K562 (cell line): ENCODE results near the gene SMIM41. TPM values are rescaled to one million over a fixed set of nuclear protein-coding genes. Genes with fewer than 3 reads are reported as not detected.
"Not testable (repeated sequence)": the region's sequence is repeated elsewhere in the genome, so short reads cannot be mapped to it uniquely, and the experiment has no call there.

Experiments used
- ATAC-seq: fragments of 200-7000 bp; cut with Tn5 transposase; 3 replicates; pipeline ENCODE4 v1.9.1; 2020; ENCODE audit warnings: moderate library complexity
- BruUV-seq: library from RNA; stranded (reverse); fragments of 400-500 nt; replicated peaks from 2 replicates; lab custom pipeline; 2021; lab: Mats Ljungman, UMichigan
- CTCF ChIA-PET: fragments of 300-600 bp; formaldehyde crosslinking; extraction: SDS; loops from one replicate; lab custom pipeline; 2021; ENCODE audit warnings: low intra/inter-chr PET ratio; lab: Yijun Ruan, JAX
- POLR2A ChIA-PET: fragments of 300-600, 350-650 bp; sonication (Branson Sonifier 250); formaldehyde crosslinking; extraction: SDS; loops from one replicate; lab custom pipeline; 2021; ENCODE audit warnings: antibody characterized with exemption, inconsistent platforms; lab: Yijun Ruan, JAX
- DNase-seq, 4 experiments: peaks; one replicate each; pipeline versions ENCODE4 v3.0.0 to v3.0.0-alpha.2; 2011 to 2018; ENCODE audit warnings: low spot score in 3 of 4, mixed read lengths in 3 of 4; ENCODE audit errors: extremely low read depth in 1 of 4
- FAIRE-seq: peaks from 2 replicates; lab custom pipeline; 2011; peaks lifted over from hg19 to GRCh38; lab: Jason Lieb, UNC
- H2AFZ ChIP-seq: 2 replicates; pipeline ENCODE4 v1.6.0; 2011; ENCODE audit warnings: low read depth, low read length, control low read depth, inconsistent platforms
- H3K27ac ChIP-seq: fragments of 200-600 bp; 3 replicates; pipeline ENCODE4 v1.8.0; 2011; ENCODE audit warnings: low read depth, mild to moderate bottlenecking, control low read depth, inconsistent platforms, low read length, moderate library complexity, mixed read lengths; ENCODE audit errors: extremely low read depth
- H3K27me3 ChIP-seq, 2 experiments: fragments of 300-600 bp in 1 of 2; 2 replicates in 1 of 2; 3 replicates in 1 of 2; pipeline versions ENCODE4 v1.6.0 to v1.8.0; 2011; ENCODE audit warnings: inconsistent platforms in 2 of 2, low read length in 2 of 2, mild to moderate bottlenecking in 1 of 2, mixed read lengths in 1 of 2, moderate library complexity in 1 of 2; ENCODE audit not compliant: control insufficient read depth in 2 of 2, insufficient read depth in 2 of 2
- H3K36me3 ChIP-seq: fragments of 300-600 bp; 3 replicates; pipeline ENCODE4 v1.8.0; 2011; ENCODE audit warnings: mild to moderate bottlenecking, low read length, inconsistent platforms; ENCODE audit not compliant: control insufficient read depth, insufficient read depth
- H3K4me1 ChIP-seq, 2 experiments: fragments of 200-600 bp in 1 of 2; replicated peaks in 1 of 2; 2 replicates in 1 of 2; 3 replicates in 1 of 2; pipeline versions ENCODE4 v1.5.1 to v1.8.0; 2011; ENCODE audit warnings: inconsistent platforms in 2 of 2, low read length in 2 of 2, mild to moderate bottlenecking in 1 of 2, mixed read lengths in 1 of 2, moderate library complexity in 1 of 2; ENCODE audit not compliant: control insufficient read depth in 2 of 2, insufficient read depth in 2 of 2
- H3K4me2 ChIP-seq: 2 replicates; pipeline ENCODE4 v1.6.1; 2011; ENCODE audit warnings: low read length, control low read depth, inconsistent platforms, mixed read lengths; ENCODE audit not compliant: insufficient read depth
- H3K4me3 ChIP-seq: fragments of 200-600 bp; sonication (generic), shearing (Covaris generic); 2 replicates; pipeline ENCODE4 v1.5.1; 2016; ENCODE audit warnings: control low read depth, inconsistent platforms
- H3K79me2 ChIP-seq: fragments of 200-600 bp; 3 replicates; pipeline ENCODE4 v1.8.0; 2011; ENCODE audit warnings: low read length, inconsistent platforms; ENCODE audit not compliant: control insufficient read depth, insufficient read depth
- H3K9ac ChIP-seq, 2 experiments: 2 replicates each; pipeline versions ENCODE4 v1.6.0 to v1.6.1; 2011; ENCODE audit warnings: low read depth in 2 of 2, low read length in 2 of 2, control low read depth in 1 of 2, inconsistent platforms in 1 of 2, mild to moderate bottlenecking in 1 of 2, mixed read lengths in 1 of 2; ENCODE audit not compliant: insufficient read depth in 1 of 2
- H3K9me1 ChIP-seq: one replicate; pipeline ENCODE4 v1.6.0; 2011; ENCODE audit warnings: inconsistent platforms, mild to moderate bottlenecking, low read length, moderate library complexity; ENCODE audit not compliant: control insufficient read depth, insufficient read depth
- H3K9me3 ChIP-seq: replicated peaks from 2 replicates; pipeline ENCODE4 v1.5.1; 2011; ENCODE audit warnings: low read depth, low read length, inconsistent platforms; ENCODE audit not compliant: control insufficient read depth, insufficient read depth
- H4K20me1 ChIP-seq: replicated peaks from 2 replicates; pipeline ENCODE4 v1.6.1; 2011; ENCODE audit warnings: low read length, inconsistent platforms, mixed read lengths; ENCODE audit not compliant: control insufficient read depth, insufficient read depth
- CTCF ChIP-seq, 3 experiments: IDR thresholded peaks in 2 of 3; conservative IDR thresholded peaks in 1 of 3; 2 replicates each; pipeline ENCODE4 v1.5.1; 2011 to 2012; ENCODE audit warnings: low read length in 3 of 3, mild to moderate bottlenecking in 3 of 3, control low read depth in 2 of 3, improper control_type of control experiment in 1 of 3, inconsistent platforms in 1 of 3, low read depth in 1 of 3, mixed read lengths in 1 of 3, moderate library complexity in 1 of 3; ENCODE audit not compliant: insufficient read depth in 2 of 3
- WGBS: fragments of 100-300 bp; shearing (Covaris generic); methylation state at CpG from one replicate; pipeline ENCODE4 v1.1.6; 2016; ENCODE audit warnings: low coverage, mixed read lengths; ENCODE audit not compliant: insufficient coverage; ENCODE audit errors: missing lambda C conversion rate; 5-methylcytosine and 5-hydroxymethylcytosine counted together
- in situ Hi-C: fragments of 300-500 bp; cut with MboI; formaldehyde crosslinking; loops from 4 replicates; pipeline ENCODE4 v1.15.0; 2018; ENCODE audit warnings: inconsistent platforms, mixed read lengths
- intact Hi-C: fragments of 100-400 bp; cut with micrococcal nuclease; formaldehyde crosslinking; loops from 2 replicates; pipeline ENCODE4 v1.14.2; 2022
- polyA plus RNA-seq, 8 experiments: library from polyadenylated mRNA; depleted of rRNA in 4 of 8; stranded (reverse) in 5 of 8; unstranded in 3 of 8; fragments of >200 nt; fragmentation: Nextera tagmentation in 2 of 8; fragmentation: Illumina TruSeq in 1 of 8; extraction: Ambion mirVana in 2 of 8; extraction: Trizol in 1 of 8; gene quantifications; 2 replicates each; pipeline versions ENCODE4 v1.2.1 to v1.2.3, GENCODE V29; 2011 to 2014; ENCODE audit warnings: inconsistent platforms in 1 of 8, missing spikeins in 1 of 8
- total RNA-seq, 7 experiments: library from RNA; depleted of rRNA in 6 of 7; stranded (reverse); fragments of >200 nt in 6 of 7; fragmentation: Illumina TruSeq in 2 of 7; extraction: Trizol in 2 of 7; gene quantifications; 2 replicates each; pipeline versions ENCODE4 v1.2.1 to v1.2.3, GENCODE V29; 2011 to 2021; ENCODE audit warnings: low replicate concordance in 1 of 7

The SMIM41 gene
- total and polyA plus RNA-seq, 9 of the 15 experiments (the other 6 are each of a cell fraction or from before 2014, with no cell fraction given): not detected

GRCh38 chr12:52104431-52105089 lies 25.1 kb downstream of the SMIM41 start:
- POLR2A ChIA-PET, H4K20me1 ChIP-seq, H3K9me1 ChIP-seq, in situ Hi-C loops, H3K9ac ChIP-seq, DNase-seq, H2AFZ ChIP-seq, H3K79me2 ChIP-seq, FAIRE-seq, H3K27ac ChIP-seq, H3K36me3 ChIP-seq, H3K4me2 ChIP-seq, H3K4me1 ChIP-seq, BruUV-seq, CTCF ChIA-PET, H3K9me3 ChIP-seq, H3K4me3 ChIP-seq, intact Hi-C loops, ATAC-seq: not testable (repeated sequence)
- 0% methylated on average over 10 of the region's 10 CpGs for WGBS
- peaks cover 12 to 15% of the 10 kb centered on the region in 2 experiments for H3K27me3 ChIP-seq

GRCh38 chr12:52116222-52117125 lies 37.0 kb downstream of the SMIM41 start:
- peaks cover 12 to 36% of the 10 kb centered on the region in 2 experiments for H3K27me3 ChIP-seq
- H3K4me3 ChIP-seq, BruUV-seq, H3K9me1 ChIP-seq, H3K9me3 ChIP-seq, H3K27ac ChIP-seq, DNase-seq, ATAC-seq, H3K4me2 ChIP-seq, H3K36me3 ChIP-seq, intact Hi-C loops, H2AFZ ChIP-seq, FAIRE-seq, H3K79me2 ChIP-seq, H3K9ac ChIP-seq, in situ Hi-C loops, POLR2A ChIA-PET, H4K20me1 ChIP-seq: not testable (repeated sequence)
- peaks cover 0 to 12% of the 10 kb centered on the region in 2 experiments; a peak in 2 of 5 replicates for H3K4me1 ChIP-seq
- CTCF ChIA-PET: interaction anchor here (0.6 to 1.3 kb wide), 2 partner anchors 91 to 163 kb away, joined by 4 read pairs; no protein-coding TSS in a partner anchor
- 6% methylated on average over 17 of the region's 18 CpGs for WGBS
- TF ChIP-seq CTCF (IDR thresholded peaks at IDR 0.05 in 2 of 3, conservative IDR thresholded peaks at IDR 0.05 in 1 of 3; ENCODE audit: insufficient read depth in 2 of 3, low read depth in 1 of 3, low read length in 3 of 3): 0 out of 6 replicates have a peak, but pooled peaks of 1 of the 3 experiments have one; percentile 9

- H3K36me3 ChIP-seq, H3K9ac ChIP-seq, ATAC-seq, H3K79me2 ChIP-seq, H3K4me3 ChIP-seq, intact Hi-C loops, H3K9me1 ChIP-seq, in situ Hi-C loops, H3K9me3 ChIP-seq, H4K20me1 ChIP-seq, BruUV-seq, H3K4me2 ChIP-seq, DNase-seq, H2AFZ ChIP-seq, H3K27ac ChIP-seq, FAIRE-seq: not testable (repeated sequence)
- ChIA-PET POLR2A (interaction anchor here (0.7 kb wide), 1 partner anchor 11 kb away, joined by 3 read pairs; no protein-coding TSS in a partner anchor), CTCF (interaction anchor here (2.6 kb wide), 1 partner anchor 92 kb away, joined by 11 read pairs; no protein-coding TSS in a partner anchor)
- H3K4me1 ChIP-seq: peaks cover 0 to 14% of the 10 kb centered on the region in 2 experiments; a peak in 2 of 5 replicates
- peaks cover 12 to 41% of the 10 kb centered on the region in 2 experiments for H3K27me3 ChIP-seq
- WGBS: 2% methylated on average over 20 of the region's 20 CpGs
These were observed 38.4 kb downstream of the SMIM41 start for GRCh38 chr12:52117806-52118475.
